ENCODE results near the gene PCK1.

PCK1 gene

DNA sequence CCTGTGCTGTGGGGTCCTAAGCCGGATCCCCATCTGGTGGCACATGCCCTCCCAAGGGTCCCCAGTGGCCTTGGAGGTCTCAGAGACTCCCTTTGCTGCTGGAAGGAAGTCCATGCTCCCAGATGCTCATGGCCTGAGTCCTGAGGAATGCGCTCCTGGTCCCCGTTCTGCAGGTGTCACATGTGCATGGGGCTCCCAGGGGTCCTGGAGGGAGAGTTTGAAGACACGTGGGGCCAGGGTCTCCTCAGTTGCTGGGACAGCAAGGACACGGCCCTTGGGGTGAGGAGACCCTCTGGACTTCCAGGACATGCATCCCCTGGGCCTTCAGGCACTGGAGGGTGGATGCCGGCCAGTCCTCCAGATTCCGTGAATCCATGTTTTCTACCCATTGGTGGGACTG is 47.6 kb downstream of the PCK1 start:
- DNase-seq, result no peak

GRCh38 chr20:57609086-57609841 is 48.4 kb downstream of the PCK1 start:
- DNase-seq, result no peak

GRCh38 chr20:57609842-57610167 is 48.9 kb downstream of the PCK1 start:
- no peak for DNase-seq

DNA sequence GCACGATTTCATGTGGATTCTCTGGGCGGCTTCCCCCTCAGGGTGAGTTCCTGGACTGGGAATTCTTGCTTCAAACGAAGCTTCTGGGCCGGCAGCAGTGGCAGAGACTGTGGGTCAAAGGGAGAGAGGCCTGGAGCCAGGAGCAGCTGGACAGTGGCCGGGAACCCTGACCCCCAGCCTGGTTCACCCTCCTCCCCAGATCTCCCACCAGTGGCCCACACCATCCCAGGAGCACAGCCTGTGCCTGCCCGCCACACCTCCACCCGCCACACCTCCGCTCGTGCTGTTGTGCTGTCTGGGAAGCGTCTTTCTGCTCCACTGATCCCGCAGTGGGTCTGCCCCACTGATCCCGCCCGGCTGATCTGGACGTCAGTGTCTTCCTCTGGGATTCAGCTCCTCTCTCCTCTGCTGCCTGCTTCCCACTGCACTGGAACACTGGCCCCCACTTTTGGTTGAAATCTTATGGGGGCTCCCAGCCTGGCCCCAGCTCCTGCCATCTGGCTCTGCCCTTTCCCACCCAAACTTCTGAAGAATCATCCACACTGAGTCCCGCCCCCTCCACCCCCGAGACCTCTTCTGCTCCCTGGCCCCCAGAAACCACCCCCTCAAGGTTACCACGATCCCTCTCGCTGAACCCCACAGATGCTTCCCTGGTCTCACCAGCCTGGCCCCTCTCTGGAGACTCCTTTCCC is 49.5 kb downstream of the PCK1 start:
- no peak for DNase-seq

DNA sequence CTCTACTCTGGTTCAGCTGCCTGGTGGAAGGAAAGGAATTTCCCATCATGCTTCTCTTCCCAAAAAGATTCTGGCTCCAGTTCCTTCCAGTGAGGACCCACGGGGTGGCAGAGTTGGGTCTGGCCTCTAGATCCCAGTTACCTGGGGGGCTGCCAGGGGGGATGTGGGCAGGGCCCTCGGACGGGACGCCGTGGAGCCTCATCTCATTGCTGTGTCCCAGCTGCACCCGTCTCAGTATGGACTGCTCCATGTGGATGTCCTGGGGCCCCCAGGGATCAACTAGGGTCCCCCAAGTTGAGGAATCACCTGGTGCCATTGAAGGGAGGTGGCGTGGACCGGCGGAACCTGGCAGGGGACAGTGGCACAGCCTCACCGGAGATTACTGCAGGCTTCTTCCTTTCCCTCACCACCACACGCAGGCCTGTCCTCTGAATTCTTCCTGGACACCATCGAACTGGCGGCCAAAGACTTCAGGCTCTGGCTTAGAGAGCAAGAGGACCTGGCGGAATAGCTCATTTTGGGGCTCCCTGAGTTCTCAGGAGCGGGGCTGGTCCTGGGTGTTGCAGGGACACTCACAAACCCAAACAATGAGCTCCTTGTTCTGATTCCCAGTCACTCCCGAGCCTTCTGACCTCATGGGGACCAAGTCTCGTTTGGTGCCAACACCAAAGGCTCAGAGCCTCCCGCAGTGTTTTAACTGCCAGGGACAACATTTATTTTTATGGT is 50.8 kb downstream of the PCK1 start:
- DNase-seq, result no peak

- no peak for DNase-seq
Measured at GRCh38 chr20:57612436-57612835, 51.5 kb downstream of the PCK1 start.

GRCh38 chr20:57612916-57613315 is 52.0 kb downstream of the PCK1 start:
- no peak for DNase-seq

DNA sequence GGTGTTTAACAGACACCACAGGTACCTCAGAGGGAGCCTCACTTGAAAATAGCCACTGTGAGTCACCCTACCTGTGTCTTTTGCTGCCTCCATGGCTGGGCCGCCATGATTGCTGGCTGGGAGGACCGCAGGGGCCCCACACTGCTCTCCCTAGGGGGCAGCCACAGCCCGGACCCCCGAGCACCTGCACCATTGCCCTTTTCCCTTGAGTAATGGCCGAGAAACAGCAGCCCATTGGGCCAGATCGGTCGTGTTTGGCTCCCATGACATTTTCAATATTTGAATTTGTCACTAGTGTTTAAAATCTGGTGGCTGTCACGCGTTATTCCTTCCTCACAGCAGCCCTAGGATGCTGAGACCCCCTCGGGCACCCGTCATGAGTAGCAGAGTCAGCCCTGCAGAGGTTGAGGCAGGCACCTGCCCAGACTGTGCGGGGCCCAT is 52.6 kb downstream of the PCK1 start:
- no peak for DNase-seq

DNA sequence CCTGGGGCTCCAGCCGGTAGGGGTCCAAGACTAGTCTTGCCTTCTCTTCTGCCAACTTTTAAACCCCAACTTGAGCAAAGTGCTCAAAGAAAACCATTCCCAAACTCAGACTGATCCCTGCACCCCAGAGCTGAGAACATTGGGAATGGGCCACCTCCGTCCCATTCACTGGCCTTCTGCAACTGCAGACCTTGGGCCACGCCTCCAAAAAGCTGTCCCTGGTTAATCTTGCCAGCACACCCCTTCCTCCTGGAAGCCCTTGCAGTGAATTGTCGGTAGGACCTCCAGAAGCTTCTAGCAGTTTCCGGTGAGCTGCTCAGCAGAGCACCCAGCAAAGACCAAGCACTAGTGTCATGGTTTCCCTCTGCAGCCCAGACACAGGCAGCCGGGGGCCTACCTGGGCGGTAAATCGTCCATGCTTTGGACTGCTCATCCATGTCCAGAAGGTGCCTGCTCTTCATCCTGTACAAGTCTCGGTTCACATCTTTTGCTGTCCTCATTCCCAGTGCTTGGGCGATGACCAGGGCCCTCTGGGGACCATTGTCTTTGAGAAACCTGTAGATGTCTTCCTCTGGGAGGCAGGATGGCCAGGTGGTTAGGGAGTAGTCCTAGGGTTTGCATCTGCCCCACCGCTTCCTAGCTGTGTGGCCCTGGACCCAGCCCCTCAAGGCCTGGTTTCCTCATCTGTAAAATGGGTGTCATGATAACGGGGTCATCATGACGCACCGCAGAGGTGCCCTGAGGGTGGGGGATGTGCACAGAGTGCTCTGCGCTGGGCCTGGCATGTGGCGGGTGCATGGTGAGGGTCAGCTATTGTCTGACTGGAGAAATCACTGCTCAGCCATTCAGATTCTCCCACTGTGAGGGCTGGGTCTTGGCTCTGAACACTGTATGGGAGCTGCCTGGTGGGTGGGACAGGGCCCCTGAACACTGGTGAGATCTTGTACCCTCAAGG is 53.9 kb downstream of the PCK1 start:
- no peak for DNase-seq

DNA sequence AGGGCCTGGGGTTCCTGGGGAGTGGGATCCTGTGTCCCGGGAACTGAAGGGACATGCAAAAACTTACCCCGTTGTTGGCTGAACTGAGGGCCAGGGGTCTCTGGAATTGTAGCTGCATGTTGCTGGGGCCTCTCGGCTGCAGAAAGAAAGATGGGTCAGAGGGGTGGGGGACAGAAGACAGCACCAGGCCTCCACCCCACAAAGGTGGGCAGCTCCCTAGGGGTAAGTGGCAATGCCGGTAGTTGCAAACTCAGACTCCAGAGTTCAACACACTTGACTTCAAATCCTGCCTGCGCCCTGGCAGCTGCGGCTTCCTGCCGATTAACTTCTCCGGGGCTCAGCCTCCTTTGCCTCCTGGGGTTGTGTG is 54.5 kb downstream of the PCK1 start:
- no peak for DNase-seq

- DNase-seq, result no peak
Measured at GRCh38 chr20:57616143-57616951, 55.4 kb downstream of the PCK1 start.

- no peak for DNase-seq
Measured at GRCh38 chr20:57617079-57617795, 56.3 kb downstream of the PCK1 start.
